ENCODE data around the gene ACKR2. TPM values are rescaled to one million over a fixed set of nuclear protein-coding genes. Genes with fewer than 3 reads are reported as not detected.

Gene ACKR2
- polyA plus RNA-seq, 1 donor (not counting 4 experiments of a cell fraction or from before 2014, with no cell fraction given): 0.22 TPM

- no peak for TF ChIP-seq CTCF (optimal IDR thresholded peaks at IDR 0.05 in 1 of 3, IDR thresholded peaks at IDR 0.05 in 1 of 3, conservative IDR thresholded peaks at IDR 0.05 in 1 of 3; ENCODE audit: extremely low read depth in 1 of 3, insufficient read depth in 2 of 3, low read length in 3 of 3)
- TF ChIP-seq EZH2 (IDR thresholded peaks at IDR 0.05; ENCODE audit: low read length): no peak
- Histone ChIP-seq H3K4me3 (ENCODE audit: control insufficient read depth in 2 of 3, extremely low read depth in 1 of 3, insufficient read depth in 2 of 3, low read depth in 1 of 3, low read length in 3 of 3) (no peak overlapping the region), H3K4me1 (ENCODE audit: control insufficient read depth, extremely low read depth, insufficient read depth, low read length) (peaks cover 3% of the 10 kb centered on the region), H3K36me3 (ENCODE audit: control insufficient read depth in 2 of 2, extremely low read depth in 1 of 2, insufficient read depth in 2 of 2, low read length in 2 of 2) (peaks cover 4 to 8% of the 10 kb centered on the region in 2 experiments), H4K20me1 (ENCODE audit: control insufficient read depth, extremely low read depth, insufficient read depth, low read length) (no peaks in the 10 kb centered on the region), H3K27ac (ENCODE audit: control insufficient read depth, insufficient read depth, low read length) (no peak overlapping the region), H3K4me2 (ENCODE audit: control insufficient read depth, extremely low read depth, insufficient read depth, low read depth, low read length) (no peak overlapping the region), H3K9me3 (ENCODE audit: control insufficient read depth, low read depth, low read length) (no peaks in the 10 kb centered on the region), H3K9me1 (ENCODE audit: control insufficient read depth, extremely low read depth, insufficient read depth, low read length) (no peaks in the 10 kb centered on the region), H2AFZ (ENCODE audit: control insufficient read depth, low read length) (no peak overlapping the region), H3K27me3 (ENCODE audit: control insufficient read depth, extremely low read depth, insufficient read depth, low read length) (no peaks in the 10 kb centered on the region), H3K9ac (ENCODE audit: control insufficient read depth, extremely low read depth, insufficient read depth, low read length) (no peak overlapping the region), H3K79me2 (ENCODE audit: control insufficient read depth, insufficient read depth, low read length) (peaks cover 18% of the 10 kb centered on the region)
- dilution Hi-C loops (cut with MboI; ENCODE audit: extremely low pct_ligation_motif_present, low sequenced_read_pairs): no loop called here
- DNase-seq (ENCODE audit: low read depth, low spot score) (no peak), FAIRE-seq (no peak)
These were observed 23.0 kb upstream of the ACKR2 start for GRCh38 chr3:42786212-42786611.

DNA sequence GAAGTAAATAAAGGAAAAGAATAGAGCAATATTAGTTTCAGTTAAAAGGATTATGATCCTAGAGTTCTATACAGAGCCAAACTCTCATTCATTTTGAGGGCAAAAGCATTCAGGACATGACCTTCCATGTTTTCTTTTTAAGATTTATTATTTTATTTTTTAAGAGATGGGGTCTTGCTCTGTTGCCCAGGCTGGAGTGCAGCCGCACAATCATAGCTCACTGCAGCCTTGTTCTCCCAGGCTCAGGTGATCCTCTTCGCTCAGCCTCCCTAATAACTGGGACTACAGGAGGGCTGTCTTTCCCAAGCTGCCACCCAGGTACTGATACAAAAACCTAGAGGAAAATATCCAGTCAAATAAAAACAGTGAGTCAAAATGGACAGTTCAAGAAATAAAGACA, 22.6 kb upstream of the ACKR2 start:
- Histone ChIP-seq H3K79me2 (ENCODE audit: control insufficient read depth, insufficient read depth, low read length) (peaks cover 21% of the 10 kb centered on the region), H3K4me2 (ENCODE audit: control insufficient read depth, extremely low read depth, insufficient read depth, low read depth, low read length) (no peak overlapping the region), H3K27me3 (ENCODE audit: control insufficient read depth, extremely low read depth, insufficient read depth, low read length) (no peaks in the 10 kb centered on the region), H2AFZ (ENCODE audit: control insufficient read depth, low read length) (no peak overlapping the region), H3K4me1 (ENCODE audit: control insufficient read depth, extremely low read depth, insufficient read depth, low read length) (peaks cover 3% of the 10 kb centered on the region), H4K20me1 (ENCODE audit: control insufficient read depth, extremely low read depth, insufficient read depth, low read length) (no peaks in the 10 kb centered on the region), H3K9ac (ENCODE audit: control insufficient read depth, extremely low read depth, insufficient read depth, low read length) (no peak overlapping the region), H3K27ac (ENCODE audit: control insufficient read depth, insufficient read depth, low read length) (no peak overlapping the region), H3K9me1 (ENCODE audit: control insufficient read depth, extremely low read depth, insufficient read depth, low read length) (no peaks in the 10 kb centered on the region), H3K36me3 (ENCODE audit: control insufficient read depth in 2 of 2, extremely low read depth in 1 of 2, insufficient read depth in 2 of 2, low read length in 2 of 2) (peaks cover 4 to 8% of the 10 kb centered on the region in 2 experiments), H3K4me3 (ENCODE audit: control insufficient read depth in 2 of 3, extremely low read depth in 1 of 3, insufficient read depth in 2 of 3, low read depth in 1 of 3, low read length in 3 of 3) (no peak overlapping the region), H3K9me3 (ENCODE audit: control insufficient read depth, low read depth, low read length) (no peaks in the 10 kb centered on the region)
- dilution Hi-C loops (cut with MboI; ENCODE audit: extremely low pct_ligation_motif_present, low sequenced_read_pairs): no loop called here
- TF ChIP-seq EZH2 (IDR thresholded peaks at IDR 0.05; ENCODE audit: low read length): no peak
- TF ChIP-seq CTCF (optimal IDR thresholded peaks at IDR 0.05 in 1 of 3, IDR thresholded peaks at IDR 0.05 in 1 of 3, conservative IDR thresholded peaks at IDR 0.05 in 1 of 3; ENCODE audit: extremely low read depth in 1 of 3, insufficient read depth in 2 of 3, low read length in 3 of 3): no peak
- FAIRE-seq (no peak), DNase-seq (ENCODE audit: low read depth, low spot score) (no peak)

Data from keratinocyte (primary cell).